Activated B cell treated with CpG ODN at 0.5 μM for 24 hours (primary cell): ENCODE measurements around the gene WSCD1. TPM values are rescaled to one million over a fixed set of nuclear protein-coding genes. Genes with fewer than 3 reads are reported as not detected.

Source experiments
- ATAC-seq: fragments of 200-7000 bp; cut with Tn5 transposase; one replicate; pipeline ENCODE4 v1.10.0; 2021; ENCODE audit warnings: low read depth, mild to moderate bottlenecking, moderate library complexity
- CTCF ChIA-PET: fragments of 350-600 bp; sonication (Branson Sonifier 250); formaldehyde crosslinking; loops from one replicate; lab custom pipeline; 2021; ENCODE audit warnings: antibody characterized with exemption; lab: Charles Lee
- POLR2A ChIA-PET: fragments of 350-600 bp; sonication (Branson Sonifier 250); formaldehyde crosslinking; loops from one replicate; lab custom pipeline; 2021; ENCODE audit warnings: antibody characterized with exemption; lab: Charles Lee
- DNase-seq: peaks from one replicate; pipeline ENCODE4 v3.0.0; 2022
- H3K27ac Mint-ChIP-seq: one replicate; pipeline ENCODE4 v1.8.0; 2020; ENCODE audit warnings: mixed read lengths
- H3K27me3 Mint-ChIP-seq: one replicate; pipeline ENCODE4 v1.8.0; 2021; ENCODE audit warnings: mixed read lengths
- H3K36me3 Mint-ChIP-seq: one replicate; pipeline ENCODE4 v1.8.0; 2021; ENCODE audit warnings: low read depth, mixed read lengths
- H3K4me1 Mint-ChIP-seq: one replicate; pipeline ENCODE4 v1.8.0; 2021; ENCODE audit warnings: mixed read lengths
- H3K4me3 Mint-ChIP-seq: one replicate; pipeline ENCODE4 v1.8.0; 2020; ENCODE audit warnings: mild to moderate bottlenecking, mixed read lengths
- H3K9me3 Mint-ChIP-seq: one replicate; pipeline ENCODE4 v1.8.0; 2020; ENCODE audit warnings: mixed read lengths
- intact Hi-C: fragments of 100-400 bp; cut with micrococcal nuclease; formaldehyde crosslinking; loops from one replicate; pipeline ENCODE4 v1.15.1; 2024
- total RNA-seq: library from RNA; stranded (reverse); gene quantifications from 2 replicates; pipeline ENCODE4 v1.2.3, GENCODE V29; 2022
- TF ChIP-seq, protein P1 (sequence below): fragments of 200-600 bp; IDR thresholded peaks from one replicate; pipeline ENCODE4 v1.8.0; 2022; ENCODE audit warnings: antibody characterized with exemption, mild to moderate bottlenecking

Gene WSCD1
- total RNA-seq, 1 donor from 2014 or later: not detected

DNA sequence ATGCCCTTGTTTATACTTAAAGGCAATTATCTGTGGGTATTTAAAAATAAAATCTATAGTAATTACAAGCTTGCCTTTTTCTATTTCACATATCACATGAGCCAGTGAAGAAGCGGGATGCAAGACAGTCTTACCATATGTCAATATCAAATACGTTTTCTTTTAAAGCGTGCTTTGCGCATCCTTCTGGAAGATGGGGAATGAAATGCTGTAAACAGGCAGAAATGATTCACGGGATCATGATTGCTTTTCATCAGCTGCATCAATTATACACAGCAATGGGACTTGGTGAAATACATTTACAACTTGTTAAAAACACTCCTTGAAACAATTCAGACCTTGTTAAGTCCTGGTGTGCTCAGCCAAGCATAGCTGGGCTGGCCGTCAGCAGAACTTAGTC is 72.5 kb downstream of the WSCD1 start:
- no peak overlapping the region for H3K27ac Mint-ChIP-seq
- CTCF ChIA-PET: no interaction called here
- peaks cover 2% of the 10 kb centered on the region for H3K9me3 Mint-ChIP-seq
- H3K4me3 Mint-ChIP-seq: no peak overlapping the region
- intact Hi-C loops: no loop called here
- ATAC-seq (no peak), DNase-seq (no peak)
- no peaks in the 10 kb centered on the region for H3K36me3 Mint-ChIP-seq
- no peaks in the 10 kb centered on the region for H3K4me1 Mint-ChIP-seq
- peaks cover 5% of the 10 kb centered on the region for H3K27me3 Mint-ChIP-seq
- TF ChIP-seq, protein P1, sequence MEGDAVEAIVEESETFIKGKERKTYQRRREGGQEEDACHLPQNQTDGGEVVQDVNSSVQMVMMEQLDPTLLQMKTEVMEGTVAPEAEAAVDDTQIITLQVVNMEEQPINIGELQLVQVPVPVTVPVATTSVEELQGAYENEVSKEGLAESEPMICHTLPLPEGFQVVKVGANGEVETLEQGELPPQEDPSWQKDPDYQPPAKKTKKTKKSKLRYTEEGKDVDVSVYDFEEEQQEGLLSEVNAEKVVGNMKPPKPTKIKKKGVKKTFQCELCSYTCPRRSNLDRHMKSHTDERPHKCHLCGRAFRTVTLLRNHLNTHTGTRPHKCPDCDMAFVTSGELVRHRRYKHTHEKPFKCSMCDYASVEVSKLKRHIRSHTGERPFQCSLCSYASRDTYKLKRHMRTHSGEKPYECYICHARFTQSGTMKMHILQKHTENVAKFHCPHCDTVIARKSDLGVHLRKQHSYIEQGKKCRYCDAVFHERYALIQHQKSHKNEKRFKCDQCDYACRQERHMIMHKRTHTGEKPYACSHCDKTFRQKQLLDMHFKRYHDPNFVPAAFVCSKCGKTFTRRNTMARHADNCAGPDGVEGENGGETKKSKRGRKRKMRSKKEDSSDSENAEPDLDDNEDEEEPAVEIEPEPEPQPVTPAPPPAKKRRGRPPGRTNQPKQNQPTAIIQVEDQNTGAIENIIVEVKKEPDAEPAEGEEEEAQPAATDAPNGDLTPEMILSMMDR: no peak
- POLR2A ChIA-PET: no interaction called here

DNA sequence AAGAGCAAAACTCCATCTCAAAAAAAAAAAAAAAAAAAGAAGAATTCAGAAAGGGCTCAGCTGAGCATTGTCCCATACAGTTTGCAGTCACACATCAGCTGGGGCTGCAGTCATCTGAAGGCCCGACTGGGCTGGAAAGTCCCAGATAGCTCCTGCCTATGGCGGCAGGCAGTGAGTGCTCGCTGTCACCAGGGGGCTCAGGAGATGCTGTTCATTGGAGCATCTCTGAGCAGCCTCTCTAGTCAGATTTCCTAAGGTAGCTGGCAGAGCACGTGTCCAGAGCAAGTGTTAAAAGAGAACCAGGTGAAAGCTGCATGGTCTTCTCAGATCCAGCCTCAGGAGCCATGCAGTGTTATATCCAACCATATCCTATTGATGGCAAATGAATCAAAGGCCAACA is 75.8 kb downstream of the WSCD1 start:
- CTCF ChIA-PET: no interaction called here

DNA sequence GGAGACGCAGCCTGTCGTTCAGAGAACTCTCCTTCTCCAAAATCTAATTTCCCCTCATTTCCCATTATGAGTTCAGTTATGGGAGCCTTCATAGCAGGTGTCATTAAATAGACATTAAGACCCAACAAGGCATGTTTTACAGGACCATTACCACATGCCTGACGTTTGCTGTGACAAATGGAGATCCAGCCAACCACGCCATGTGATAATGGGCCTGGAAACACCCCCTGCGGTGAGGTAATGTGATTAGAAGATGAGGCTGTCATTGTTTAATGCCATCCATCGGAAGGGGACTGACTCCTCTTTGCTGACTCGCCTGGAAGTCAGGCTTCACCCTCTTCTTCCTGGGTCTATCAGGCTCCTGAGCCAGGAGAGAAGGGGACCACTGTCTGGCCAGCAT is 76.9 kb downstream of the WSCD1 start:
- intact Hi-C loops: no loop called here
- no peaks in the 10 kb centered on the region for H3K36me3 Mint-ChIP-seq
- peaks cover 4% of the 10 kb centered on the region for H3K27me3 Mint-ChIP-seq
- TF ChIP-seq, protein P1: no peak
- DNase-seq: no peak
- ChIA-PET POLR2A (no interaction called here), CTCF (no interaction called here)
- peaks cover 5% of the 10 kb centered on the region for H3K9me3 Mint-ChIP-seq
- no peak for ATAC-seq
- H3K27ac Mint-ChIP-seq: no peak overlapping the region
- H3K4me1 Mint-ChIP-seq: no peaks in the 10 kb centered on the region
- no peak overlapping the region for H3K4me3 Mint-ChIP-seq

More for the DNA sequence above, 75.8 kb downstream of the WSCD1 start:
- no peak overlapping the region for H3K4me3 Mint-ChIP-seq
- no peak for DNase-seq
- no peak for ATAC-seq
- intact Hi-C loops: no loop called here
- H3K9me3 Mint-ChIP-seq: peaks cover 5% of the 10 kb centered on the region
- TF ChIP-seq, protein P1: no peak
- no peaks in the 10 kb centered on the region for H3K36me3 Mint-ChIP-seq
- H3K4me1 Mint-ChIP-seq: no peaks in the 10 kb centered on the region
- POLR2A ChIA-PET: interaction anchor here (0.6 kb wide), 1 partner anchor 21 kb away, joined by 3 read pairs; no protein-coding TSS in a partner anchor
- H3K27ac Mint-ChIP-seq: no peak overlapping the region
- peaks cover 4% of the 10 kb centered on the region for H3K27me3 Mint-ChIP-seq

DNA sequence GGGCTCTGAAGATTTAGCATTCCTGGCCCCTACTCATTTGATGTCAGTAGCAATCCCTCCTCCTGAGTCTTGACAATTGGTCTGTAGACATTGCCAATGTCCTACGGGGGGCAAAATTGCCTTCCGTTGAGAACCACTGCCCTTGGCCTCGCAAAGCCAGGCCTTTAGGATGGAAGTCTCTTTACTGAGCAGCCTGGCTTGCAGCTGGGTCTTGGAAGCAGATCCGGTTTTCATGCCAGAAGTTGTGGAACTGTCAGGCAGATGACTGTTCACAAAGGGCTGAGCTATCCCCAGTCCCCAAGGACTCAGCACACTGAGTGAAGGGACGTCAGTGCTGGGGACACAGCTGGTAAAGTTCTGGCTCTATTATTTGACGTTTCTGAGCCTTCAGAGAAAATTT is 83.2 kb downstream of the WSCD1 start:
- H3K27ac Mint-ChIP-seq: no peak overlapping the region
- CTCF ChIA-PET: no interaction called here
- H3K4me1 Mint-ChIP-seq: no peaks in the 10 kb centered on the region
- DNase-seq: no peak
- H3K27me3 Mint-ChIP-seq: peaks cover 4% of the 10 kb centered on the region
- peaks cover 3% of the 10 kb centered on the region for H3K9me3 Mint-ChIP-seq
- TF ChIP-seq, protein P1: no peak
- POLR2A ChIA-PET: no interaction called here
- no peaks in the 10 kb centered on the region for H3K36me3 Mint-ChIP-seq
- intact Hi-C loops: no loop called here
- ATAC-seq: no peak
- H3K4me3 Mint-ChIP-seq: no peak overlapping the region

DNA sequence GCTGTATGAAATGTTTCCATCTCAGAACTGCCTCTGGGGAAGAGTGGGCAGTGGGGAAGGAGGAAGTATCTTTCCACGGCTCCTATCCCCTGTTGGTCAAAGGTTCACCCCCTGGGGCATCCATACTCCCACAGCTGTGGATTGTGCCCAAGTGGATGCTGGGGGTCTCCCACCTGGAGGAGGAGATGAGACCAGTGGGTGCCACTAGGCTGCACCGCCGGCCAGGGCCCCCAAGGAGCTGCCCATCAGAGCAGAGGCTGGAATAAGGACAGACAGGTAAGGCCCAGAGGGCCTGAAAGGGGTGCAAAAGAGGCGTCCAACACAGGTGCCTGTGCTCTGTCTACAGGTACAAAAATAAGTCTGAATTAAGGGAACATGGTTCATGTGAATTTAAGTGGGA is 87.5 kb downstream of the WSCD1 start:
- ChIA-PET CTCF (no interaction called here), POLR2A (no interaction called here)

More for the DNA sequence above, 87.5 kb downstream of the WSCD1 start:
- Mint-ChIP-seq H3K36me3 (no peaks in the 10 kb centered on the region), H3K9me3 (no peaks in the 10 kb centered on the region), H3K27me3 (peaks cover 1% of the 10 kb centered on the region), H3K4me1 (no peaks in the 10 kb centered on the region), H3K4me3 (no peak overlapping the region), H3K27ac (no peak overlapping the region)
- TF ChIP-seq, protein P1: no peak
- ATAC-seq: no peak
- intact Hi-C loops: no loop called here
- DNase-seq: no peak
